ENCODE measurements around the gene TNIK.
"Not testable (repeated sequence)": the region's sequence is repeated elsewhere in the genome, so short reads cannot be mapped to it uniquely, and the experiment has no call there.

Gene TNIK

DNA sequence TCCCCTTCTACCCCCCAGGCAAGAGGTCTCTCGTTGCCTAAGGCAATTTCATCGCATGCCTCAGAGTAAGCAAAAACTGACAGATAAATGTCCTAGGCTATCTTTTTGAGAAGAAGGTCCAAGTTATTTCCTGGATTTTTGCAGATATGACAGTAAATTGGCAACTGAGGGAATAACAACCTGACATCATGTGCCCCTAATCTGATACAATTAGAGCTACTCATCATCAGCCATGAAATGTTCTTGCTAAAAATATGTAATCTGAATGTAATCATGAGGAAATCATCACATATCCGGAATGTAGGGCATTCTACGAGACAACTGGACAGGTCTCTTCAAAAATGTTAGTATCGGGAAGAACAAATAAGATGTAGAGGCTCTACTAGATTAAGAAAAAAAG lies 44.1 kb downstream of the TNIK start:
- DNase-seq, result no peak

DNA sequence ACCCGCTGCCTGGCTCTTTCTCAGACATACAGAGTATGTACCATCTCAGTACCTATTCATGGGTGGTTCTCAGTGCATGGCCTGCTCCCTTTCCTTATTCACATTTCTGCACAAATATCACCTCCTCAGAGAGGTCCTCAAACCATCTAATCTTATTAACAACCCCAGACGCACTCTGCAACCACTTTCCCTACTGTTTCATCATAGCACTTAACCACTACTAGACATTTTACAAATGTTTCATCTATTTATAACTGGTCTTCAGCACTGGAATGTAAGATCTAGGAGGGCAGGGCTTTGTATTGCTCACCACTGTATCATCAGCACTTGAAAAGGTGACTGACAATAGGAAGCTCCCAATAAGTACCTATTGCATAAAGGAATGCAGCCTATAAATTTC lies 45.1 kb downstream of the TNIK start:
- no peak for DNase-seq

DNA sequence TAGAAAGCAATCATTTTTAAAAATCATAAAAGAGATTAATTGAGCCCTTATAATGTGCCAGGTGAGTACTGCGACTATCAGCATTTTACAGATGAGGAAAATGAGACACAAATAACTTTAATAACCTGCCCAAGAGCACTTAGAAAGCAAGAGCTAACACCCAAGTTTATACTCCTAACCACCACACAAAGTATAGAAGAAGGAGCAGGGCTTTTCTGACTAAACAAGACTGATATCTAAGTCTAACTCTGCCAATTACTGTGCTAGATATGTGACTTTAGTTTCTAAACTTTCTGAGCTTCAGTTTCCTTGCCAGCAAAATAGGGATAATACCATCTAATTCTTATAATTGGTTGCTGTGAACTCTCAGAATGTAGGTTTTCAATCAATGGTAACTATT lies 47.7 kb downstream of the TNIK start:
- no peak for DNase-seq

DNA sequence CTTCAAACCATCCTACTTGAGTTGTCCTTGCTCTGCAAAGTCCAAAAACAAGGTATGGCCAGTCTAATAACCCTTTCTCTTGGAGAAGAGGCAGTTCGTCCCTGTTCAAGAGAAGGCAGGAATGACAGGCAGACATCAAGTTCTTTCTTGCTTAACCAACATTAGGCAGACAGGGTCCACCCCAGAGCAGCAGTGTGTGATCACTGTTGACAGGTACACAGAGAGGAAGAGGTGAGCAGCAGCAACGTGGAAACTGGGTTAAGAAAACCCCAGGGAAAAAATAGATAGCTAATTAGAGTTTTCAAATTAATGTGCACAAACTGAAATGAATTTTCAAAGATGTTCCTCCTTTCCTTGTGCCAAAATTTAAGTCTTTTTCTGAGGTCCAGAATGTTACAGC lies 48.2 kb downstream of the TNIK start:
- no peak for DNase-seq

DNA sequence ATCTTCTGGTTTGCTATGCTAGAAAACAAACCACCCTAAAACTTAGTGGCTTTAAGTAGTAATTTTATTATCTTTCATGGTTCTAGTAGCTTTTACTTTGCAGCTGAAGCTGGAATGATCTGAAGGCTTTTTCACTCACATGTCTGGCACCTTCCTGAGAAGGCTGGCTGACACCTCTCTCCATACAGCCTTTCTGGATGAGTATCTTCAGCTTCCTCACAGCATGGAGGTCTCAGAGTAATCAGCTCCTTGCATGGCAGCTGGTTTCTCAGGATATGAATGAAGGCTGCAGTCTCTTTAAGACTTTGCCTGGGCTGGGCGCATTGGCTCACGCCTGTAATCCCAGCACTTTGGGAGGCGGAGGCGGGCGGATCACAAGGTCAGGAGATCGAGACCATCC lies 50.0 kb downstream of the TNIK start:
- DNase-seq, result no peak

DNA sequence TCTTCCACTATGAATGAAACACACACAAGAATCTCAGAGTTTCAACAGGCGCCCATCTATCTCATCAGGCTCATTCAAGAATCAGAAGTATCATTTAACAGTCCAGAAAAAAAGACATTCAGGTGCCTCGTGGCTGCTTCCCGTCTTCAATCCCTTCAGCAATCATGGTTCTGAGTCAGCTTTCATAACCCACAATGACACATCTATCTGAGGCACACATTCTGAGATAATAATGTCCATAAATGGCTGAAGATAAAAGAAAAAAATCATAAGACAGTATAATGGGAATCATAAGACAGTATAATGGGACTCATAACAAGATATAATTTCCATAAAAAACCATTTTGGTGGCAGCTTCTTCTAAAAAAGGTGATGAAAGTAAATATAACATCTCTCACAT lies 52.4 kb downstream of the TNIK start:
- no peak for DNase-seq

DNA sequence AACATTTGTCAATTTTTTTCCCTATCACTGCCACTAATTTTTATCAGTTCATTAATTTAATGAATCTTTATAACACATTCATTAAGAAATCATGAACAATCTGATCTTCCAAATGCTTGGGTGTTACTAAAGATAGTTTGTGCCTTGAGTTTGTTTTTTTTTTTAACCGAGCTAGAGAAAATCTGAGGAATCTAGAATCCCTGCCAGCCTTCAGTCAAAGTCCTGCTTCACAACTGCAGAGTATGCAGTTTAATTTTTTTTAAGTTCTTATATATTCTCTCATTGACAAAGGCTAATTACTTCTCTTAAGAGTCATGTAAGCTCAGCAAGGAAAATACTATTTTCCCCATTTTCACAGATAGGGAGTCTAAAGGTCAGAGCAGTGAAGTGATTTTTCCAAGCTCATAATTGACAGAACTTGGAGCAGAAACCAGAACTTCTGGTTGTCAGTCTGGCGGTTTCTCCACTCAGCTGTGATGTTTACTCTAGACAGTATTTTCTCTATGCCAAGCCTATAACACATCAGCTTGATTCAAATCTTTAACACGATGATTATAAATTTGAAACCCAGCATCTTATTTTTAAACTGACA lies 55.7 kb downstream of the TNIK start:
- no peak for DNase-seq

DNA sequence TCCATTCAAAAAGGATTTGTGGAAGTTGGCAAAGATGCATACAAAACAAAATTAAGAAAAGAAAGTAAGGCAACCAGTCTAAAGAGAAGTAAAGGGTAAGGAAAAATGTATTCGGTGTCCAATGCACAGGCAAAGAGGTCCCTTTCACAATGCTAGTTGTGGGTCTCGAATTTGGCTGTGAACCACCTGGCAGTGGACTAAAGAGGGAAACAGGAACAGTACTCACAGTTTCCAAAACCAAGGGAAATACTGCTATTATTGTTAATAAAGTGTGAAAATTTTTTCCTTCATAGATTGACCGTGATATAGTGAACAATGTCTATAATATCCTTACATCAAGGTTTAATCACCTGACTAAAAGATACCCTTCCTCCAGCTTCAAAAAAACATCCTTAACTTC lies 57.9 kb downstream of the TNIK start:
- DNase-seq, result no peak

DNA sequence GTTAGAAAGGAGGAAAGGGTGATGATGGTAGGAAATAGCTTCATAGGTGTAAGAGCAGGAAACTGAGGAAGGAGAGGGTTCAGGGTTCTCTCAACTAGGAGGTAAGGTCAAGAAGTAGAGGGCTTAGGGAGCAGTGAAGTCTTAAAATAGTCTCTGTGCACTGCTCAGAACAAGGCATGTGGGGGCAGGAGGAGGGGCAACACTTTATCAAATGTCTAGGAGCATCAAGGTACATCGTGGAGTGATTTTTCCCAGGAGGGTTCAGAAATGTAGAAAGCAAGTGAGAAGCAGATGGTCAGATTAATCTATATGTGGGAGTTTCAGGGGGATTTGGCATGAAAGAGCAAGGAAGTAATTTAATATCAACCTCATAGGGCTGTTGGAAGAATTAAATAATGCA lies 58.8 kb downstream of the TNIK start:
- DNase-seq, result no peak

DNA sequence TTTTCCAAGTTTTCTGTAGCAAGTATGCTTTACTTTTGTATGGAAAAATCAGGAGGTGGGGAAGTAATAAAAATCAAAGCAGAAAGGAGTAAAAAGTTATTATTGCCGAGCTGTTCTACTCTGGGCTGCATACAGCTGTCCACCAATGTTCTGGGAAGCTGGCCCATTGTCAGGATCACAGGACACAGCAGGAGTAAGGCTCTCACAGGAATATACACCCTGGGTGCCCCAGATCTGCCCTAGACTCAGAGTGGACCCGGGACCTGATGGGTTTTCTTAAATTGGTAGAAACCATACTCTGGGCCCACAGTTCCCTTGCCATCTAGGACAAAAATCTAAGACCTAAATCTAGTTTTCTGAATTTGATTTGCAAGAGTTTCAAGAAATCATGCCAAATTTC lies 60.4 kb downstream of the TNIK start:
- DNase-seq, result no peak

DNA sequence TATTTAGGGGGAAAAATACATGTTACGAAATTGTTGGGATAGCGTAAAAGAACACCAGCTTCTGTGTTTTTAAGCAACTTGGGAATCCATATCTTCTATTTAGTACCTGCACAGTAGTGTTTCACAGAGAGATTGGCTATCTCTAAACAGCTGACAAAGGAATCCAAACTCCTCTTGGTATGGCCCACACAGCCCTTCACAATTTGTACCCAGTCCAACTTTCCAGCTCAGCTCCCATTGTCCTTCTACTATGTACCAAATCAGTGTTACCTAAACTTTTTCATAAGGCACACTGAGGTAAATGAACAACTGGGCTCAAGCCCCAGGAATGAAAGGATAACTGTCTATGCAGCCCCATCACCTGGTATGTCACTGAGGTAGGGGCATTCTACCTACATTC lies 61.9 kb downstream of the TNIK start:
- DNase-seq, result no peak

DNA sequence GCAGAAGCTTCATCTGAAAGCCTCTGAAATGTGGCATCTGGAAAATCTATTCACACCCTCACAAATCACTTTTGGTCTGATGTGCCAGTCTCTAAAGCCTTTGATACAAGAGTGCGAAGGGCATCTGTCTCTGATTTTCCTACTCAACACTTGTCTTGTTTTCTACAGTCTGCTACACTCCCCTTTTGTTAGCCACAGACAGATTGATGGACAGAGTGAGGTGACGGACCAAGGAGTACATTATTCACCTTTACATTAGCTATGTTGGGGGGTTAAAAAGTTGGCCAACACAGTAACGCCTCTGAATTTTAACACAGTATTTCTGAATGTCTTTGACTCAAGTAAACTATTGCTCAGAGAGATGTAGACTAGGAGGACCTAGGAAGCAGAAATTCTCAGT lies 63.1 kb downstream of the TNIK start:
- no peak for DNase-seq

DNA sequence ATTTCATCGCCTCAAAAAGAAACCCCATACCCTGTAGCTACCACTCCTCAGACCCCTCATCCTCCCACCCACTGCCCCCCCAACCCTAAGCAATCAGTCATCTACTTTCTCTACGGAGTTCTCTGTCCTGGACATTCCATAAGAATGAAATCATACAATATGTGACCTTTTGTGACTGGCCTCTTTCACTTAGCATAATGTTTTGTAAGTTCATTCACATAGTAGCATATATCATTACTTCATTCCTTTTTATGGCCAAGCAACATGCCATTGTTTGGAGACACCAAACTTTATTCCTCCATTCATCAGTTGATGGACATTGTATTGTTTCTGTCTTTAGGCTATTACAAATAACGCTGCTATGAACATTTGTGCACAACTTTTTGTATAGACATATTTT lies 64.2 kb downstream of the TNIK start:
- no peak for DNase-seq

DNA sequence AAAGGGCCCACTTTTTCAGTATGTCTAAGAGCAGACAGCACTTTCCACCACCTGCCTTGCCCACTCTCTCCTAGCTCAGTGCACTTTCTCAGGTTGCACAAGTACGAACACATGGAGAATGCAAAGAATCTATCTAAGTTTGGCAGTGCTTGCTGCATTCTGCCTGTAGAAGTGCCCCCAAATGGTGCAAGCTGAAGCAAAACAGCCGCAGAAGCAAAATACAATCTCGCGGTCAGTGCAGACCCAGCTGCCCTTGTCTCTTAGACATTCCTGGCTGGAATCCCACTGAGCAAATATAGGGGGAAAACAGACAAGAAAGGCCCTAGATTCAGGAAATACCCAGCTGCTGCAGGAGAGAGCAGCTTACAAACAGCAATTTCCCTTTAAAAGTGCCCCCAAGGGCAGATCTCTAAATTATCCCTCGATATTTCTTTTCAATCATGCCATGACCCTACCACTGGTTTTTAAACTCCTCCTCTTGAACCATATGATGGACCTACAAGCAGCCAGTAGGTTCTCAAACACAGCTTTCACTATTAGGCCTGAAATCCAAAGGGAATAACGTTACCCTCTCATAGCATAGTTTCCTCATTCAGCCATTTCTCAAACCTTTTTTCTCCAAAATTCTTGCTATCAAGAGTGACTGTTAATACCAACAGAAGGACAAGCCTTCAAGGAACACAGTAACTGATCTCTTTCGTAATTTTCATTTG lies 67.0 kb downstream of the TNIK start:
- DNase-seq, result no peak

DNA sequence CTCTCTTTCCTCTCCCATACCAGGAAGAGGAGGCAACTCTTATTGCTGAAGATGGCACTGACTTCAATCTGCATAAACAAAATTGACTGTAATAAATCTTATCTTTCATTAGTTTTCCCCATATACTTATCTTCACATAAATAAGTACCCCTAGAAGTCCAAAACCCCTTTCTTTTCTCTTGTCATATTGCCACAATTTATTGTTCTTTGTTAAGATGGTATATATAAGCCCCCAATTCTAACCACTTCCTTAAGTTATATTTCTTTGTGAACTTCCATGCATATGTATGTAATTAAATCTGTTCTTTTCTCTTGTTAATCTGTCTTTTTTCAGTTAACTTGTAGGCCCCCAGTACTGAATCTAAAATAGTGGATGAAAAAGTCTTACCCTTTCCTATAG lies 68.8 kb downstream of the TNIK start:
- DNase-seq, result no peak

DNA sequence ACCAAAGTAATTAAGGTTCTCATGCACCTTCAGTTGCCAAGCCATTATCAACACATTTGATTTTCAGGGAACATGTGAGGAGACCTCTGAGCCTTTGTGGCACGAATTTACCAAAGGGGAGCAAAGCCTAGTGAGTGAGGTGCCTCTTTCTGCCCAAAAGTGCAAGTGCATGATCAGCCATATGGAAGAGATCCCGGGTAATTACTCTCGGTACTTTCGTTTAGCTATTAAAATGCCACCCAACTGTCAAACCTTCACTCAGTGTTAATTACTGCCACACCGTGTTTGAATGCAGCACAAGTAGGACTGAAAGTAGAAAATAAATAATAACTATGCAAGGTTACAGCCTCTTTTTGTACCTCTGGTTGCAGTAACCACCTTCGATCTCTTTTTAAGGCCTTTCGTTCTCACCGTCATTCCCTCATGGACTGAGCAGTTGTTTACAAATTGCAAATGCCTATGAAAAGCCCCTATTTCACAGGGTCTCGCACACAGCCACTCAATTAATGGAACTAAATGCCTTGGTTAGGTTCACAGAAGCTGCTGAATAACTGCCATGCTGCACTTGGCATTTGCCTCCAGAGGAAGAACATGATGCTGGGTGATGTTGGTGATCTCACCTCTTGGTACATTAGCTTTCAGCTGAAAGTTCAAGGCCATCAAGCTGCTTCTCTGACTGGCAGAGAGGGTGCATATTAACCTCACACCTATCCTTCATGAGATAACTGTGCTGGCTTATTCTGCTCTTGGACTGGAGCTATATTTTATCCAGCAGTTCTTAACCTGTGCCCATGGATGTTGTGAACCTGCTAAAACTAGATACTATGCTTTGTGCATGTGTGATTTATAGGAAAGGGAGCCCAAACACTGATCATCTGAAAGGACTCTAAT lies 69.9 kb downstream of the TNIK start:
- DNase-seq, result no peak

DNA sequence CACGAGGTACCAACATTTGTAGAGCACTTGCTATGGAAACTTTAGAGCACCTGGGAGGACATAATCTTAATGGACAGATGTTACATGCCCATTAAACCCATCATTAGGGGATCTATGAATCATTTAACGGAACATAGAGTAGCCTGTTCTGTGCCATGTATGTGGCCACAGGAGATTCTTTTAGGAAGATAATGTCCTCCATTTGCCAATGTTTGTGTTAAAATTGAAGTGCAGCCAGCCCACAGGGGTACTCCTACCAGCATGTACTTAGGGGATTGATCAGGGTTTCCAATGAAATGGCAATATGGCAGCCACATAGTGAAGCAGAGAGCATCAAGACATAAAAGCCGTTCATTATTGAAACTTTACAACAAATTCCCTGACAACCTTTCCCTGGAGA lies 70.7 kb downstream of the TNIK start:
- no peak for DNase-seq

DNA sequence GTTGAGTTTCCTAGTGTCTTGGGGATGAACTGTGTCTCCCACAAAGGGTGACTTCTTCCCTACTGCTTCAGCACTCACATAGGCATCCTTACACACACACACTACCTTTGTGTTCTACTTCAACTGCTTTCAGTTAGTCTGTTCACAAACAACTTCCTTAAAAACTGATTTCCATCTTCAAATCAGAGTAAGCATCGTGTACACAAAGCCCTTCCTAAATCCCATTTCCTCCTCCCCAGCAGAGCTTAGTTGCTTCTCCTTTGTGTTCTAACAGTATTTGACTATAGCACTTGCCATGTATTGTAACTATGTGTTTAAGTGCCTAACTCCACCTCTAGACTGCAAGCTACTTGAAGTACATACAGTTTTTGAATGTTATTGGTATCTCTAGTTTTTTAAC lies 71.7 kb downstream of the TNIK start:
- no peak for DNase-seq

DNA sequence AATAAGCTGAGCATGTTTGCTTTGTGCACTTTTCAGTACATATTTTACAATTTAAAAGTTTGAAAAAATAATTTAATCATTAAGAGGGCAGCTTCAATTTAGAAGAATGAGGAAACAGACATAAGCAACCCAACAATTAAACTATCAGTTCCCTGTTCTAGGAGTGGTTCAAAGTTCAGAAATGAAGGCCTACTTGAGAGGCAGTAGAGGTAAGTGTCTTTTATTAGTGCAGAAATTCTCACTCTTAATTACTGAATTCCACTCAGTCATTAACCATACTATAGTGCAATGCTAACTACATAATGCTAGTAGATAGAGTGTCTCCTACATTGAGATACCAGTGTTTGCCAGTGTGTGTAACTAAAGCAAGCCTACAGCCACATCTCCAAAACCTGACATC lies 73.1 kb downstream of the TNIK start:
- no peak for DNase-seq

DNA sequence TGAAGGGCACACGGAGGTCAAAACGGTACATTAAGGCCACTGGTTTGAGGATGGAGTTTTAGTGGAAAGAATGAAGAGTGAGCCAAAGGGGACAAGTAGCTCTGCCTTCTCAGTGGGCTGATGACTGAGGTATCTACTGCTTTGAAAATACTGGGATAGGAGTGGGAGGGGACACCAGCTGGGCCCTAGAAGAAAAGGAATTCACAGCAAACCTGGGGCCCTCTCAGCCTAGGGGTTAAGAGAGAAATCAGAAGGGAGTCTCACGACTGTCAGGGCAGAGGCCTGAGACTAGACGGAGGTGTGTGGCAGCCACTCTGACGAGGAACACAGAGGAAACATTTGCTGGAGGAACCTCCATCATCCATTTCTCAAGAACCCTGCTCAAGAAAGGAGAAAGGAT lies 75.1 kb downstream of the TNIK start:
- DNase-seq, result no peak

DNA sequence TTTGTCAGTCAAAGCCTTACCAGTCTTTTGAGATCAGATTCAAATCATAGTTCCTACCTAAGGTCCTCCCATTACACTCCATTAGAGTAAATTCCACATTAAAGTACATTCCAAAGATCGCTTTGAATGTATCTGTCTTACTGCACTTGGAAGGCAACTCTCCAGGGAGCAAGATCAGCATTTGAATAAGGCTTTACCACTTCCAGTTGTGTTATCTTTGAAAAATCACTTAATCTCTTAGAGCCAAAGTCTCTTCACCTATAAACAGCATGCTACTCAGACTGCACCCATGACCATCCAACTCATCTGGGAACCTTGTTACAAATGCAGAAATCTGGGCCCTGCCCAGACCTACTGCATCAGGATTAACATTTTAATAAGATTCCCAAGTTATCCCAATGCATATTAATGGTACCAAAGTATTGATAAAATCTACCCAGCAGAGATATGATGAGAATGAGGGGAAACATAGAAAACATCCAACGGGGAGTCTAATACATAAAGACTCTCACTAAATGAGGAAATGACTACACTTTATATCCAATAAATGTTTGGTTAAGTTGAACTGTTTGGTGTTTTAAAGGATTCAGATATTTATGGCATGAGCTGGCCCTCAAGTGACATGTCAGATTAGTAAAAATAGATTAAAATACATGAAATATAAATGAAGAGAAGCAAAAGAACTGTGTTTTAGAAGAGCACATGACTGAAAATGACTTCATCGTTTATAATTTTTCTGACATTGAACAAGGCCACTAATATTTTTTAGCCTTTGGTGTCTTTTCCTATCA lies 75.9 kb downstream of the TNIK start:
- no peak for DNase-seq

DNA sequence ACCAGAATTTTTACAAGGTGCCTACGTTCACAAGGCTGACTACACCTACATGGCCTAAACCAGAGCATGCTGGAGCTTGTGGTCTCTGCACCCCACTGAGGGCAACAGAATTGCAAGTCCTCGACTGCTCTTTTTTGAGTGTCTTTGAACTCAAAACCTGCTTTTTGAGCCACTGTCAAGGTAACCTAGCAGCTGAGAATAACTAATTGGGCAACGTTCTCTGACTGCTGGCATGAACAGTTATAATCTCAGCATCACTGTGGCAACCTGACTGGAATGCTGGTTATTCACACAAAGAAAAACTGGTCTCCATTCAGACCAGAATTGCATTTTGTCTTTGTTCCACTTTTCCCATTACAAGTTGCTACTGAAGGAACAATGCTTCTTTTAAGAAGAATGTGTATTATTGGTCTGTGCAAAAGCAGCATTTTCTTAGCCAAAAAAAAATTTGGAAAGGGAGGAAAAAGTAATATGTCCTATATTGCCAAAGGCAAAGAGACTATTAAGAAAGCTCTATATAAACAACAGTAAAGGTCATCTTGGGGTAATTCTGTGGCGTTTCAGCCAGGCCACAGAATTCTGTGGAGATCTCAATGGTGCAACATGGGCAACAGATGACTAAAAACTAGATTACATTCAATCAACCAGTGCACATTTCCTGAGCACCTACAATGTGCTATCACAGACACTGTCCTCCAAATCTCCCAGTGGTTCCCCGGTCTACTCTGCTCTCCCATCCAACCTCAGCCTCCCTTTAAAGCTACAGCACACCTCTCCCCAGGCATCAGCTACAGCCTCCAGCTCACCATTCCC lies 76.8 kb downstream of the TNIK start:
- no peak for DNase-seq

DNA sequence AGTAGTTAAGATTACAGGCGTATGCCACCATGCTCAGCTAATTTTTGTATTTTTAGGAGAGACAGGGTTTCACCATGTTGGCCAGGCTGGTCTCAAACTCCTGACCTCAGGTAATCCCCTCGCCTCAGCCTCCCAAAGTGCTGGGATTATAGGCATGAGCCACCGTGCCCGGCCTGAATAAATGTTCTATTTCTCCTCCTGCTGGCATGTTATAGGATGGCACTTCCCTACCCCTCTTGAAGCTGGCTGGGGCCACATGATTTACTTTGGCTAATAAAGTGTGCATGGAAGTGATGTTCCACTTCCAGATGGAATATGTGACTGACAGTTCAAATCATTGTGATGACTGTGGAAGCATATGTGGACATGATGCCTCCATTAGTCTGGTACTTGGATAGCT lies 77.9 kb downstream of the TNIK start:
- DNase-seq, result not testable (repeated sequence)
